PC-3 (cell line): ENCODE data around the gene TNKS1BP1. TPM values are rescaled to one million over a fixed set of nuclear protein-coding genes. Genes with fewer than 3 reads are reported as not detected.

Source experiments
- ATAC-seq: fragments of 200-7000 bp; cut with Tn5 transposase; 2 replicates; pipeline ENCODE4 v1.9.1; 2020; ENCODE audit warnings: mild to moderate bottlenecking, moderate library complexity
- BruUV-seq: library from RNA; stranded (reverse); fragments of 400-500 nt; replicated peaks from 2 replicates; lab custom pipeline; 2021; lab: Mats Ljungman, UMichigan
- CTCF ChIA-PET: fragments of 300-600 bp; sonication (Branson Sonifier 250); formaldehyde crosslinking; loops from one replicate; lab custom pipeline; 2022; ENCODE audit warnings: antibody characterized with exemption; lab: Charles Lee
- POLR2A ChIA-PET: fragments of 300-600 bp; sonication (Branson Sonifier 250); formaldehyde crosslinking; loops from one replicate; lab custom pipeline; 2022; ENCODE audit warnings: antibody characterized with exemption; ENCODE audit not compliant: unreplicated experiment; lab: Charles Lee
- DNase-seq: peaks from one replicate; pipeline ENCODE4 v3.0.0-alpha.2; 2015
- H2AFZ ChIP-seq: fragments of 300-600 bp; sonication (generic); 2 replicates; pipeline ENCODE4 v1.6.0; 2016; ENCODE audit warnings: antibody characterized with exemption, low read length
- H3F3A ChIP-seq: fragments of 300-600 bp; sonication (generic); one replicate; pipeline ENCODE4 v1.6.0; 2017; ENCODE audit warnings: antibody characterized with exemption, low read length, control low read depth, mild to moderate bottlenecking; ENCODE audit not compliant: unreplicated experiment
- H3K27ac ChIP-seq: fragments of 300-600 bp; sonication (generic); 2 replicates; pipeline ENCODE4 v1.5.1; 2016; ENCODE audit warnings: mild to moderate bottlenecking, low read length
- H3K27me3 ChIP-seq: fragments of 300-600 bp; sonication (generic); 2 replicates; pipeline ENCODE4 v1.6.1; 2016; ENCODE audit warnings: low read length, mixed read lengths
- H3K36me3 ChIP-seq: fragments of 300-600 bp; sonication (generic); 2 replicates; pipeline ENCODE4 v1.6.1; 2016; ENCODE audit warnings: low read depth, mixed run types, low read length, mixed read lengths
- H3K4me1 ChIP-seq: fragments of 300-600 bp; sonication (generic); 2 replicates; pipeline ENCODE4 v1.5.1; 2016; ENCODE audit warnings: low read length; ENCODE audit not compliant: insufficient read depth
- H3K4me2 ChIP-seq: fragments of 300-600 bp; sonication (generic); 2 replicates; pipeline ENCODE4 v1.6.0; 2016; ENCODE audit warnings: low read length
- H3K4me3 ChIP-seq: fragments of 300-600 bp; sonication (generic); 2 replicates; pipeline ENCODE4 v1.5.1; 2016; ENCODE audit warnings: mild to moderate bottlenecking, low read length, mixed read lengths
- H3K79me2 ChIP-seq: fragments of 300-600 bp; sonication (generic); 2 replicates; pipeline ENCODE4 v1.6.1; 2017; ENCODE audit warnings: low read length, mixed read lengths
- H3K9ac ChIP-seq: fragments of 300-600 bp; sonication (generic); 2 replicates; pipeline ENCODE4 v1.6.0; 2016; ENCODE audit warnings: mild to moderate bottlenecking, low read length
- H3K9me2 ChIP-seq: fragments of 300-600 bp; sonication (generic); replicated peaks from 2 replicates; pipeline ENCODE4 v1.6.1; 2016; ENCODE audit warnings: mixed run types, low read length, mixed read lengths
- H3K9me3 ChIP-seq: fragments of 300-600 bp; sonication (generic); 2 replicates; pipeline ENCODE4 v1.6.1; 2016; ENCODE audit warnings: low read length, mixed read lengths
- H4K20me1 ChIP-seq: fragments of 300-600 bp; sonication (generic); 2 replicates; pipeline ENCODE4 v1.6.1; 2016; ENCODE audit warnings: low read length, mixed read lengths
- EZH2 ChIP-seq: fragments of 300-600 bp; sonication (generic); IDR thresholded peaks from one replicate; pipeline ENCODE4 v1.6.1; 2017; ENCODE audit warnings: antibody characterized with exemption, mild to moderate bottlenecking, low read length; ENCODE audit not compliant: unreplicated experiment
- EZH2phosphoT487 ChIP-seq: fragments of 300-600 bp; sonication (generic); IDR thresholded peaks from 2 replicates; pipeline ENCODE4 v1.6.1; 2018; ENCODE audit warnings: mild to moderate bottlenecking, antibody characterized with exemption, low read length, borderline replicate concordance
- intact Hi-C: fragments of 100-400 bp; cut with micrococcal nuclease; formaldehyde crosslinking; loops from 2 replicates; pipeline ENCODE4 v1.9.0; 2023
- total RNA-seq: library from RNA; depleted of rRNA; stranded (reverse); fragments of >200 nt; gene quantifications from 2 replicates; pipeline ENCODE4 v1.2.3, GENCODE V29; 2014
- TF ChIP-seq, protein P1 (sequence below): fragments of 300-600 bp; sonication (generic); conservative IDR thresholded peaks from 2 replicates; pipeline ENCODE4 v1.5.1; 2017; ENCODE audit warnings: antibody characterized with exemption, low read depth, mild to moderate bottlenecking, low read length

The TNKS1BP1 gene
- total RNA-seq, 1 experiment from 2014 or later: 89.6 TPM

DNA sequence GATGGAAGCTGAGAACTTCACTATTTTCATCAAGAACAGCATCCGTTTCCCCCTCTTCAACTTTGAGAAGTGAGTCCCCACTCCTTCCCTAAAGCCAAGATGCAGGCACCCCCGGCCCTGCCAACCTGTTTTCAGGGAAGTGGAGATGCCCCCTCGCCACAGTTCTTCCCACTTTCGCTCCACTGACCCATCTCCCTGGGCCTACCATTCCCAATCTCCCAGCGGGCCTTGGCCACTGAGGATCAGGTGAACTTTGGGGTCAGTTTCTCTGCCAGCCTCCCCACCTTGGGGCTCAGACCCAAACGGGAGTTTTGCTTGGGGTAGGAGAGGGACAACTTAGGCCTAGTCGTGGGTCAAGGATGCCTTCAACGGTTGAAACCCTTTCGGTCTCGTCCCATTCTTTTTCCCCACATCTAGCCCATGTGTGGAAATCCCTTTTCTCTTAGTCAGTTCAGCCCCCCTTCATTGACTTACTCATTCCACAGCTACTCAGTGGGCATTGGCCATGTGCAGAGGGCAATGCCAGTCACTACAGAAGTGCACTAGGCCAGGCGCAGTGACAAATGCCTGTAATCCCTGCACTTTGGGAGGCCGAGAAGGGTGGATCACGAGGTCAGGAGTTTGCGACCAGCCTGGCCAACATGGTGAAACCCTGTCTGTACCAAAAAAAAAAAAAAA is 24.0 kb upstream of the TNKS1BP1 start:
- Histone ChIP-seq H3K79me2 (no peaks in the 10 kb centered on the region), H4K20me1 (no peaks in the 10 kb centered on the region), H3K9me3 (peaks cover 9% of the 10 kb centered on the region; the same call in 1 of the 2 replicates), H3K4me2 (no peak overlapping the region), H2AFZ (no peak overlapping the region), H3K27ac (no peak overlapping the region), H3K4me3 (no peak overlapping the region), H3K9me2 (no peaks in the 10 kb centered on the region), H3F3A (no peaks in the 10 kb centered on the region), H3K4me1 (no peaks in the 10 kb centered on the region), H3K36me3 (no peaks in the 10 kb centered on the region; the same call in 1 of the 2 replicates), H3K27me3 (no peaks in the 10 kb centered on the region), H3K9ac (no peak overlapping the region)
- intact Hi-C loops: loop anchor here (5.0 to 10.0 kb wide), 2 partner anchors 136 to 231 kb away; no protein-coding TSS in a partner anchor
- POLR2A ChIA-PET: no interaction called here
- DNase-seq (no peak), ATAC-seq (no peak)
- CTCF ChIA-PET: no interaction called here
- no TSS peak for BruUV-seq
- no peak for TF ChIP-seq EZH2phosphoT487
- TF ChIP-seq, protein P1, sequence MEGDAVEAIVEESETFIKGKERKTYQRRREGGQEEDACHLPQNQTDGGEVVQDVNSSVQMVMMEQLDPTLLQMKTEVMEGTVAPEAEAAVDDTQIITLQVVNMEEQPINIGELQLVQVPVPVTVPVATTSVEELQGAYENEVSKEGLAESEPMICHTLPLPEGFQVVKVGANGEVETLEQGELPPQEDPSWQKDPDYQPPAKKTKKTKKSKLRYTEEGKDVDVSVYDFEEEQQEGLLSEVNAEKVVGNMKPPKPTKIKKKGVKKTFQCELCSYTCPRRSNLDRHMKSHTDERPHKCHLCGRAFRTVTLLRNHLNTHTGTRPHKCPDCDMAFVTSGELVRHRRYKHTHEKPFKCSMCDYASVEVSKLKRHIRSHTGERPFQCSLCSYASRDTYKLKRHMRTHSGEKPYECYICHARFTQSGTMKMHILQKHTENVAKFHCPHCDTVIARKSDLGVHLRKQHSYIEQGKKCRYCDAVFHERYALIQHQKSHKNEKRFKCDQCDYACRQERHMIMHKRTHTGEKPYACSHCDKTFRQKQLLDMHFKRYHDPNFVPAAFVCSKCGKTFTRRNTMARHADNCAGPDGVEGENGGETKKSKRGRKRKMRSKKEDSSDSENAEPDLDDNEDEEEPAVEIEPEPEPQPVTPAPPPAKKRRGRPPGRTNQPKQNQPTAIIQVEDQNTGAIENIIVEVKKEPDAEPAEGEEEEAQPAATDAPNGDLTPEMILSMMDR: no peak
- no peak for TF ChIP-seq EZH2

DNA sequence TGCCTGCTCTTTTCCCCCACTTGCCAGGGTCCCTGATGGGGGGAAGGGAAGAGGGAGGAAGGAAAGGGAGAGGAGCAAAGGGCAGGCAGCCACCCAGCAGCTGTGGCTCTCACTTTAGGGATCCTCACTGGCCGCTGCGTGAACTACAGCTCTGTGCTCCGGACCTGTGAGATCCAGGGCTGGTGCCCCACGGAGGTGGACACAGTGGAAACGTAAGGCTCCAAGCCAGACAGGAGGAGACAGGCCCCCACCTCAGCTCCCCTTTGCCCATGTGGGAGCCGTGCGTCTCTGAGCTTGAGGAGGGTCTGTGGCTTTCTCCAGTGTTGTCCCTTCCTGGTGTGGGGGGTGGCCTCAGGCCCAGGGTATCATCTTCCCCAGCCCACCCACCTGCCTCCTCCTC is 23.3 kb upstream of the TNKS1BP1 start:
- Histone ChIP-seq H3F3A (no peaks in the 10 kb centered on the region), H3K27ac (no peak overlapping the region), H3K9ac (no peak overlapping the region), H3K27me3 (no peaks in the 10 kb centered on the region), H3K4me1 (no peaks in the 10 kb centered on the region), H3K4me3 (no peak overlapping the region), H3K9me2 (no peaks in the 10 kb centered on the region), H3K4me2 (no peak overlapping the region), H3K36me3 (no peaks in the 10 kb centered on the region; the same call in 1 of the 2 replicates), H3K79me2 (no peaks in the 10 kb centered on the region), H3K9me3 (peaks cover 9% of the 10 kb centered on the region; the same call in 1 of the 2 replicates), H2AFZ (no peak overlapping the region), H4K20me1 (no peaks in the 10 kb centered on the region)
- BruUV-seq: no TSS peak
- DNase-seq: no peak
- TF ChIP-seq EZH2phosphoT487 (no peak), EZH2 (no peak)
- TF ChIP-seq, protein P1: no peak
- ChIA-PET CTCF (interaction anchor here (0.7 kb wide), 1 partner anchor 179 kb away, joined by 3 read pairs; no protein-coding TSS in a partner anchor), POLR2A (no interaction called here)
- intact Hi-C loops: loop anchor here (5.0 to 10.0 kb wide), 2 partner anchors 137 to 231 kb away; no protein-coding TSS in a partner anchor
- ATAC-seq: no peak

DNA sequence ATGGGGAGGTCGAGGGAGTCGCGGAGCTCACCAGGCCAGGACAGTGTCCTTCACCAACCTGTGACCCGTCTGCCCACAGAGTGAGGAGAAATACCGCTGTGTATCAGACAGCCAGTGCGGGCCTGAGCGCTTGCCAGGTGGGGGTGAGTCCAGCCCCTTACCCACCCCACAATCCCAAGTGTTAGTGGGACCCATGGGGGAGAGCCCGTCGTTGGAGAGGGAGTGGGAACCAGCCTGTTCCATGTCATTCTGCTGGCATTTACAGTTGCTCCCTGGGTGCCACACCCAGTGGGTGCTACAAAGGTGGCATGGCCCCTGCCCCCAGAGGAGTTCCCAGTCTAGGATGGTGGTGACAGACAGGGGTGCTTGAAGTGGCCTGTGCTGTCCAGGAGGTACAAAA is 22.6 kb upstream of the TNKS1BP1 start:
- TF ChIP-seq EZH2: no peak
- Histone ChIP-seq H3K9me2 (no peaks in the 10 kb centered on the region), H3K27me3 (no peaks in the 10 kb centered on the region), H3K4me1 (no peaks in the 10 kb centered on the region), H3K27ac (no peak overlapping the region), H3K79me2 (no peaks in the 10 kb centered on the region), H3K4me2 (no peak overlapping the region), H3K36me3 (no peaks in the 10 kb centered on the region; the same call in 1 of the 2 replicates), H3K4me3 (no peak overlapping the region), H4K20me1 (no peaks in the 10 kb centered on the region), H3K9ac (no peak overlapping the region), H2AFZ (no peak overlapping the region), H3F3A (no peaks in the 10 kb centered on the region), H3K9me3 (peaks cover 9% of the 10 kb centered on the region; the same call in 1 of the 2 replicates)
- no TSS peak for BruUV-seq
- no peak for ATAC-seq
- CTCF ChIA-PET: no interaction called here
- DNase-seq: no peak
- intact Hi-C loops: loop anchor here (5.0 to 10.0 kb wide), 2 partner anchors 137 to 230 kb away; no protein-coding TSS in a partner anchor
- POLR2A ChIA-PET: no interaction called here
